Calu3 (cell line): ENCODE measurements around the gene TIMM50. TPM values are rescaled to one million over a fixed set of nuclear protein-coding genes. Genes with fewer than 3 reads are reported as not detected.

ENCODE experiments used
- Bru-seq: library from RNA; stranded (reverse); fragments of 400-500 nt; gene quantifications from one replicate; lab custom pipeline; 2021; lab: Mats Ljungman, UMichigan
- BruChase-seq, 2 experiments: library from RNA; stranded (reverse); fragments of 400-500 nt; gene quantifications; one replicate each; lab custom pipeline; 2021; lab: Mats Ljungman, UMichigan
- BruUV-seq: library from RNA; stranded (reverse); fragments of 400-500 nt; replicated peaks from 2 replicates; lab custom pipeline; 2021; lab: Mats Ljungman, UMichigan
- CTCF ChIA-PET: fragments of 300-600 bp; sonication (Branson Sonifier 250); formaldehyde crosslinking; loops from one replicate; lab custom pipeline; 2022; ENCODE audit warnings: antibody characterized with exemption; lab: Charles Lee
- DNase-seq: peaks from one replicate; pipeline ENCODE4 v3.0.0; 2022
- H3K27ac Mint-ChIP-seq: one replicate; pipeline ENCODE4 v1.8.0; 2022; ENCODE audit warnings: mixed read lengths; ENCODE audit not compliant: unreplicated experiment
- H3K27me3 Mint-ChIP-seq: one replicate; pipeline ENCODE4 v1.8.0; 2022; ENCODE audit warnings: mixed read lengths; ENCODE audit not compliant: unreplicated experiment
- H3K36me3 Mint-ChIP-seq: one replicate; pipeline ENCODE4 v1.8.0; 2022; ENCODE audit warnings: mild to moderate bottlenecking, moderate library complexity, mixed read lengths; ENCODE audit not compliant: insufficient read depth, unreplicated experiment
- H3K4me1 Mint-ChIP-seq: one replicate; pipeline ENCODE4 v1.8.0; 2022; ENCODE audit warnings: mild to moderate bottlenecking, low read depth, mixed read lengths; ENCODE audit not compliant: unreplicated experiment
- H3K4me3 Mint-ChIP-seq: one replicate; pipeline ENCODE4 v1.8.0; 2022; ENCODE audit warnings: mild to moderate bottlenecking, low read depth, moderate library complexity, mixed read lengths; ENCODE audit not compliant: unreplicated experiment
- H3K9me3 Mint-ChIP-seq: one replicate; pipeline ENCODE4 v1.8.0; 2022; ENCODE audit warnings: low read depth, mixed read lengths; ENCODE audit not compliant: unreplicated experiment
- intact Hi-C: fragments of 100-400 bp; cut with micrococcal nuclease; formaldehyde crosslinking; loops from one replicate; pipeline ENCODE4 v1.10.0; 2022; ENCODE audit not compliant: unreplicated experiment
- long read RNA-seq: library from polyadenylated mRNA; stranded (forward); transcript quantifications from one replicate; pipeline ENCODE4 v2.0.0, GENCODE V29; 2022
- total RNA-seq: library from RNA; stranded (reverse); gene quantifications from 2 replicates; pipeline ENCODE4 v1.2.3, GENCODE V29; 2022
- TF ChIP-seq, protein P1 (sequence below): fragments of 200-600 bp; IDR thresholded peaks from one replicate; pipeline ENCODE4 v1.8.0; 2022; ENCODE audit warnings: antibody characterized with exemption; ENCODE audit not compliant: unreplicated experiment

The TIMM50 gene
- total RNA-seq (110 and 116 TPM in 2 replicates), Bru-seq, nascent RNA (percentile 76 among the genes with signal in this experiment), BruChase-seq, experiment 1, labeled RNA remaining after a 6-hour chase (percentile 87 among the genes with signal in this experiment), BruChase-seq, experiment 2, labeled RNA remaining after a 2-hour chase (percentile 80 among the genes with signal in this experiment)
- long read RNA-seq, transcript TIMM50-201 (11 exons, 1,612 nt) = major isoform, 148 of 165 reads
- long read RNA-seq, partial matches to known transcripts = 0 of 165 reads
- long read RNA-seq, other reads (novel, unspliced or antisense) = 13 of 165 reads

DNA sequence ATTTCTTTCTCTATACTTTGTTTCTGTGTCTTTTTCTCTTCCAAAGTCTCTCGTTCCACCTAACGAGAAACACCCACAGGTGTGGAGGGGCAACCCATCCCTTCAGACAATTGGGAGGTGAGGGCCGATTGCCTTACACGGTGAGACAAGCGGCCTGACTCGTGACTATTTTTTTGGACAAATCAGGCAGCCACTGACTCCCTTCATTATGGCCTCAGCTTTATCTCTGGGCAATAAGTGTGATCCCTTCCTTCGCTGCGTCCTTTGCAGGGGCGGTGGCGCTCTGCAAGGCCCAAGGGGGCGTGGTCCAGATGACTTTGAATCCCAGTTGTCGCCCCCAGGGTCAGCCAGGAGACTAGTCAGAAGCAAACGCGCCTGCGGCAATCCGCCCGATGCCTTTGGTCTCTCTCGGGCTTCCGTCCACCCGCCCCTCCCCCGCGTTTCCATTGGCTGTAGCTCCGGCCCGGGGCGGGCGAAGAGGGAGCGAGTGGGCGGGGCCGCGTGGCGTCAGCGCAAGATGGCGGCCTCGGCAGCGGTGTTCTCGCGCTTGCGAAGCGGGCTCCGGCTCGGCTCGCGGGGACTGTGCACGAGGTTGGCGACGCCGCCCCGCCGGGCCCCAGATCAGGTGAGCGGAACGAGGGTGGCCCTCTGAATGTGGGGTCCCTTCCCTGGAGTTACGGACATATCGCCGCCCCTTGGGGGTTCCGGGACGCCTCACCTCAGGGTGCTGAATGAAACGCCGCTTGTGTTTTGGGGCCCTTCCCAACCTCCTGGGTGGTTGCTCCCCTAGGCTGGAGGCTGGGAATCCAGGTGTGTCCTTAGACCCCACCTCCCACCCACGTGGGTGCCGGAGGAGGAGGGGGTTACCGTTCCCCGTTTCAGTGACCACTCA, at the start of gene TIMM50:
TSS of gene TIMM50 (plus strand) at position 502 of the 892 bp plus-strand sequence. CDS start at position 518, 16 bp downstream.
- H3K4me3 Mint-ChIP-seq = peak within 1 kb of the TSS; percentile 99
- BruUV-seq = TSS peak; percentile 74
- H3K27me3 Mint-ChIP-seq = no peaks in the 10 kb centered on the region
- peaks cover 52% of the 10 kb centered on the region for H3K36me3 Mint-ChIP-seq
- H3K4me1 Mint-ChIP-seq = peaks cover 26% of the 10 kb centered on the region
- CTCF ChIA-PET = interaction anchor here (0.6 to 1.1 kb wide), 5 partner anchors 21 to 1827 kb away, joined by 3 to 9 read pairs (median 4); partner anchors contain the start of gene EID2B
- peak within 1 kb of the TSS; percentile 77 for H3K27ac Mint-ChIP-seq
- H3K9me3 Mint-ChIP-seq = no peaks in the 10 kb centered on the region
- intact Hi-C loops = no loop called here
- peak; percentile 99 for DNase-seq
- TF ChIP-seq, protein P1, sequence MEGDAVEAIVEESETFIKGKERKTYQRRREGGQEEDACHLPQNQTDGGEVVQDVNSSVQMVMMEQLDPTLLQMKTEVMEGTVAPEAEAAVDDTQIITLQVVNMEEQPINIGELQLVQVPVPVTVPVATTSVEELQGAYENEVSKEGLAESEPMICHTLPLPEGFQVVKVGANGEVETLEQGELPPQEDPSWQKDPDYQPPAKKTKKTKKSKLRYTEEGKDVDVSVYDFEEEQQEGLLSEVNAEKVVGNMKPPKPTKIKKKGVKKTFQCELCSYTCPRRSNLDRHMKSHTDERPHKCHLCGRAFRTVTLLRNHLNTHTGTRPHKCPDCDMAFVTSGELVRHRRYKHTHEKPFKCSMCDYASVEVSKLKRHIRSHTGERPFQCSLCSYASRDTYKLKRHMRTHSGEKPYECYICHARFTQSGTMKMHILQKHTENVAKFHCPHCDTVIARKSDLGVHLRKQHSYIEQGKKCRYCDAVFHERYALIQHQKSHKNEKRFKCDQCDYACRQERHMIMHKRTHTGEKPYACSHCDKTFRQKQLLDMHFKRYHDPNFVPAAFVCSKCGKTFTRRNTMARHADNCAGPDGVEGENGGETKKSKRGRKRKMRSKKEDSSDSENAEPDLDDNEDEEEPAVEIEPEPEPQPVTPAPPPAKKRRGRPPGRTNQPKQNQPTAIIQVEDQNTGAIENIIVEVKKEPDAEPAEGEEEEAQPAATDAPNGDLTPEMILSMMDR = no peak

GRCh38 chr19:39432677-39433025, 48.0 kb upstream of the TIMM50 start:
- H3K9me3 Mint-ChIP-seq = no peaks in the 10 kb centered on the region
- peaks cover 94% of the 10 kb centered on the region for H3K36me3 Mint-ChIP-seq
- no TSS peak for BruUV-seq
- CTCF ChIA-PET = no interaction called here
- TF ChIP-seq, protein P1 = no peak
- no peak overlapping the region for H3K4me3 Mint-ChIP-seq
- DNase-seq = no peak
- intact Hi-C loops = no loop called here
- peaks cover 33% of the 10 kb centered on the region for H3K4me1 Mint-ChIP-seq
- peaks cover 5% of the 10 kb centered on the region for H3K27me3 Mint-ChIP-seq
- peak overlapping the region; percentile 97 for H3K27ac Mint-ChIP-seq

DNA sequence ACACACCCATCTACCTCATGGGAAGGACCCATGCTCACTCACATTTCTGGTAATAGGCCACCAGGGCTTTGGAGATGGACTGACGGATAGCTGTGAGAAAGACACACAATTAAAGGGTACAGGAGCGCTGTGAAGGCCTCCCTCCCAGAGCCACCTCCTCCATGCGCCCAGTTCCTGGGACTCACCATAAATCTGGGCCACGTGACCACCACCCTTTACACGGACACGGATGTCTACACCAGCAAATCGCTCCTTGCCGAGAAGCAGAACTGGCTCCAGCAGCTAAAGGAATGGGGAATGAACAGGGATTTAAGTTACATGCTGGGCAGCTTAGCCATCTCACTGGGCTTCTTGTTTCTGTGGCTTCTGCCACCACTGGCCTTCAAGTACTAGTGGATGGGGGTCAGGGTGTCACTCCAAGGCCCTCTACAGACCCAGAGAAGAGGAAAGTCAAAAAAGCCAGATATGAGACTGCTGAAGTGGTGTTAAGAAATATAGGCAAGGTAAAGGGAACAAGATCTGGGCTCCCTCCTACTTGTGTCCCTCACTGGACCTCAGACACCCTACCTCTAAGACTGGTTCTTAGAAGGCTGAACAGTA, 47.1 kb upstream of the TIMM50 start:
- H3K27me3 Mint-ChIP-seq = peaks cover 9% of the 10 kb centered on the region
- no peak for DNase-seq
- BruUV-seq = no TSS peak
- H3K4me1 Mint-ChIP-seq = peaks cover 33% of the 10 kb centered on the region
- H3K36me3 Mint-ChIP-seq = peaks cover 89% of the 10 kb centered on the region
- peak overlapping the region; percentile 97 for H3K27ac Mint-ChIP-seq
- intact Hi-C loops = no loop called here
- TF ChIP-seq, protein P1 = no peak
- H3K9me3 Mint-ChIP-seq = no peaks in the 10 kb centered on the region
- peak overlapping the region; percentile 96 for H3K4me3 Mint-ChIP-seq
- CTCF ChIA-PET = no interaction called here
